ENCODE results near the gene NCAM1. TPM values are rescaled to one million over a fixed set of nuclear protein-coding genes. Genes with fewer than 3 reads are reported as not detected.

The NCAM1 gene
- total and polyA plus RNA-seq, 9 of the 15 experiments (the other 6 are each of a cell fraction or from before 2014, with no cell fraction given), result 0.09 to 0.23 TPM; not detected in 7

- FAIRE-seq, result no peak
Measured at GRCh38 chr11:113077379-113077778, 116.2 kb downstream of the NCAM1 start.

More at GRCh38 chr11:113077379-113077778, 116.2 kb downstream of the NCAM1 start:
- Histone ChIP-seq H3K27me3 (ENCODE audit: control insufficient read depth in 2 of 2, insufficient read depth in 2 of 2, low read length in 2 of 2) (peaks cover 3 to 4% of the 10 kb centered on the region in 2 experiments; a peak in 3 of 5 replicates), H2AFZ (ENCODE audit: low read depth, low read length) (no peak overlapping the region), H3K79me2 (ENCODE audit: control insufficient read depth, insufficient read depth, low read length) (no peaks in the 10 kb centered on the region), H3K4me2 (ENCODE audit: insufficient read depth, low read length) (no peak overlapping the region), H4K20me1 (replicated peaks; ENCODE audit: control insufficient read depth, insufficient read depth, low read length) (no peaks in the 10 kb centered on the region), H3K9me1 (ENCODE audit: control insufficient read depth, insufficient read depth, low read length) (no peaks in the 10 kb centered on the region), H3K4me3 (no peak overlapping the region), H3K27ac (ENCODE audit: extremely low read depth, low read depth, low read length) (no peak overlapping the region), H3K9me3 (replicated peaks; ENCODE audit: control insufficient read depth, insufficient read depth, low read depth, low read length) (no peaks in the 10 kb centered on the region), H3K4me1 (replicated peaks in 1 of 2; ENCODE audit: control insufficient read depth in 2 of 2, insufficient read depth in 2 of 2, low read length in 2 of 2) (no peaks in the 10 kb centered on the region), H3K9ac (ENCODE audit: insufficient read depth in 1 of 2, low read depth in 2 of 2, low read length in 2 of 2) (no peak overlapping the region), H3K36me3 (ENCODE audit: control insufficient read depth, insufficient read depth, low read length) (no peaks in the 10 kb centered on the region)
- TF ChIP-seq, protein P1, sequence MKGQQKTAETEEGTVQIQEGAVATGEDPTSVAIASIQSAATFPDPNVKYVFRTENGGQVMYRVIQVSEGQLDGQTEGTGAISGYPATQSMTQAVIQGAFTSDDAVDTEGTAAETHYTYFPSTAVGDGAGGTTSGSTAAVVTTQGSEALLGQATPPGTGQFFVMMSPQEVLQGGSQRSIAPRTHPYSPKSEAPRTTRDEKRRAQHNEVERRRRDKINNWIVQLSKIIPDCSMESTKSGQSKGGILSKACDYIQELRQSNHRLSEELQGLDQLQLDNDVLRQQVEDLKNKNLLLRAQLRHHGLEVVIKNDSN (CRISPR knock-in tag; IDR thresholded peaks at IDR 0.05), result no peak
- TF ChIP-seq ZNF57 (CRISPR knock-in tag; IDR thresholded peaks at IDR 0.05) (no peak), ZNF586 (CRISPR knock-in tag; conservative IDR thresholded peaks at IDR 0.05) (no peak), TOE1 (IDR thresholded peaks at IDR 0.05; ENCODE audit: borderline replicate concordance) (no peak), TOE1 (CRISPR knock-in tag; IDR thresholded peaks at IDR 0.05; ENCODE audit: borderline replicate concordance, low read depth) (no peak), SP2 (IDR thresholded peaks at IDR 0.05; ENCODE audit: extremely low read depth, low read depth, low read length, poor library complexity, severe bottlenecking) (no peak), MIER1 (IDR thresholded peaks at IDR 0.05; ENCODE audit: low read depth) (no peak), RUNX1 (IDR thresholded peaks at IDR 0.05; ENCODE audit: low read depth) (no peak), ZNF780A (CRISPR knock-in tag; IDR thresholded peaks at IDR 0.05) (no peak), ATF2 (CRISPR knock-in tag; IDR thresholded peaks at IDR 0.05) (no peak), TCF3 (CRISPR knock-in tag; IDR thresholded peaks at IDR 0.05) (no peak), CHD2 (IDR thresholded peaks at IDR 0.05; ENCODE audit: low read depth, low read length) (no peak), PRPF4 (IDR thresholded peaks at IDR 0.05; ENCODE audit: insufficient read depth, low read depth, low read length, poor library complexity, severe bottlenecking) (no peak), THRB (CRISPR knock-in tag; conservative IDR thresholded peaks at IDR 0.05) (no peak), CCNT2 (IDR thresholded peaks at IDR 0.05; ENCODE audit: borderline replicate concordance, extremely low read depth, insufficient read length, low read depth, low read length) (no peak), HLTF (IDR thresholded peaks at IDR 0.05) (no peak)
- TF ChIP-seq, protein P2, sequence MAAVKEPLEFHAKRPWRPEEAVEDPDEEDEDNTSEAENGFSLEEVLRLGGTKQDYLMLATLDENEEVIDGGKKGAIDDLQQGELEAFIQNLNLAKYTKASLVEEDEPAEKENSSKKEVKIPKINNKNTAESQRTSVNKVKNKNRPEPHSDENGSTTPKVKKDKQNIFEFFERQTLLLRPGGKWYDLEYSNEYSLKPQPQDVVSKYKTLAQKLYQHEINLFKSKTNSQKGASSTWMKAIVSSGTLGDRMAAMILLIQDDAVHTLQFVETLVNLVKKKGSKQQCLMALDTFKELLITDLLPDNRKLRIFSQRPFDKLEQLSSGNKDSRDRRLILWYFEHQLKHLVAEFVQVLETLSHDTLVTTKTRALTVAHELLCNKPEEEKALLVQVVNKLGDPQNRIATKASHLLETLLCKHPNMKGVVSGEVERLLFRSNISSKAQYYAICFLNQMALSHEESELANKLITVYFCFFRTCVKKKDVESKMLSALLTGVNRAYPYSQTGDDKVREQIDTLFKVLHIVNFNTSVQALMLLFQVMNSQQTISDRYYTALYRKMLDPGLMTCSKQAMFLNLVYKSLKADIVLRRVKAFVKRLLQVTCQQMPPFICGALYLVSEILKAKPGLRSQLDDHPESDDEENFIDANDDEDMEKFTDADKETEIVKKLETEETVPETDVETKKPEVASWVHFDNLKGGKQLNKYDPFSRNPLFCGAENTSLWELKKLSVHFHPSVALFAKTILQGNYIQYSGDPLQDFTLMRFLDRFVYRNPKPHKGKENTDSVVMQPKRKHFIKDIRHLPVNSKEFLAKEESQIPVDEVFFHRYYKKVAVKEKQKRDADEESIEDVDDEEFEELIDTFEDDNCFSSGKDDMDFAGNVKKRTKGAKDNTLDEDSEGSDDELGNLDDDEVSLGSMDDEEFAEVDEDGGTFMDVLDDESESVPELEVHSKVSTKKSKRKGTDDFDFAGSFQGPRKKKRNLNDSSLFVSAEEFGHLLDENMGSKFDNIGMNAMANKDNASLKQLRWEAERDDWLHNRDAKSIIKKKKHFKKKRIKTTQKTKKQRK (IDR thresholded peaks at IDR 0.05; ENCODE audit: borderline replicate concordance, low read depth, low read length), result no peak
- DNase-seq (ENCODE audit: extremely low read depth in 1 of 4, low spot score in 3 of 4), result no peak
- WGBS (ENCODE audit: insufficient coverage, low coverage, missing lambda C conversion rate), result 0% methylated on average over 6 of the region's 6 CpGs
- ChIA-PET POLR2A (interaction anchor here (0.8 kb wide), 1 partner anchor 104 kb away, joined by 3 read pairs; no protein-coding TSS in a partner anchor), CTCF (ENCODE audit: low intra/inter-chr PET ratio) (no interaction called here)
- in situ Hi-C loops (cut with MboI), result no loop called here
- intact Hi-C loops (cut with micrococcal nuclease), result no loop called here
- ATAC-seq, result no peak
- BruUV-seq (replicated peaks), result no TSS peak

Data from K562 (cell line).